HepG2 (cell line): ENCODE measurements around the gene LRRC8E. TPM values are rescaled to one million over a fixed set of nuclear protein-coding genes. Genes with fewer than 3 reads are reported as not detected.
A peak's percentile ranks its signal among the peaks of the same experiment; 100 is the strongest.

ENCODE experiments used
- ARID4A ChIP-seq: sonication (generic); formaldehyde crosslinking; IDR thresholded peaks from 2 replicates; pipeline ENCODE4 v1.5.0; 2020; ENCODE audit warnings: mild to moderate bottlenecking, missing genetic modification reagents, borderline replicate concordance
- ATF7 ChIP-seq, 2 experiments: fragments of 450-650 bp in 1 of 2; sonication (generic) in 1 of 2; formaldehyde crosslinking in 1 of 2; IDR thresholded peaks; 2 replicates each; pipeline versions ENCODE4 v1.4.0 to v1.6.1; 2016 to 2020; ENCODE audit warnings: antibody characterized with exemption in 1 of 2, mild to moderate bottlenecking in 1 of 2, missing genetic modification reagents in 1 of 2
- CCDC6 ChIP-seq: sonication (generic); formaldehyde crosslinking; IDR thresholded peaks from 2 replicates; pipeline ENCODE4 v1.8.1; 2022; ENCODE audit warnings: mild to moderate bottlenecking, missing genetic modification reagents, moderate library complexity
- CEBPZ ChIP-seq: IDR thresholded peaks from 2 replicates; pipeline ENCODE4 v1.6.1; 2012; ENCODE audit warnings: low read length, improper control_type of control experiment
- EEA1 ChIP-seq: sonication (generic); formaldehyde crosslinking; IDR thresholded peaks from 2 replicates; pipeline ENCODE4 v1.5.1; 2020; ENCODE audit warnings: mild to moderate bottlenecking, missing genetic modification reagents, borderline replicate concordance
- FOXJ3 ChIP-seq: sonication (generic); formaldehyde crosslinking; IDR thresholded peaks from 2 replicates; pipeline ENCODE4 v1.4.0; 2020; ENCODE audit warnings: missing genetic modification reagents, mild to moderate bottlenecking, borderline replicate concordance
- GABPA ChIP-seq, 2 experiments: IDR thresholded peaks; 2 replicates each; pipeline ENCODE4 v1.6.1; 2011 to 2016; ENCODE audit warnings: low read depth in 2 of 2, low read length in 1 of 2, missing biosample characterization in 1 of 2, missing genetic modification characterization in 1 of 2
- HOMEZ ChIP-seq: IDR thresholded peaks from 2 replicates; pipeline ENCODE4 v1.6.1; 2016; ENCODE audit warnings: low read depth
- MTERF4 ChIP-seq: sonication (generic); formaldehyde crosslinking; IDR thresholded peaks from 2 replicates; pipeline ENCODE4 v1.8.0; 2023; ENCODE audit warnings: mild to moderate bottlenecking, missing genetic modification reagents
- MYPOP ChIP-seq: sonication (generic); formaldehyde crosslinking; IDR thresholded peaks from 2 replicates; pipeline ENCODE4 v1.8.1; 2023; ENCODE audit warnings: mild to moderate bottlenecking, moderate library complexity, missing genetic modification reagents
- UBTF ChIP-seq: sonication (generic); formaldehyde crosslinking; IDR thresholded peaks from 2 replicates; pipeline ENCODE4 v1.4.0; 2020; ENCODE audit warnings: mild to moderate bottlenecking, missing genetic modification reagents
- ZFY ChIP-seq: sonication (generic); formaldehyde crosslinking; IDR thresholded peaks from 2 replicates; pipeline ENCODE4 v1.4.0; 2020; ENCODE audit warnings: missing genetic modification reagents
- polyA plus RNA-seq, 8 experiments: library from polyadenylated mRNA; depleted of rRNA in 3 of 8; stranded (reverse) in 7 of 8; unstranded in 1 of 8; fragments of >200 nt; fragmentation: Illumina TruSeq in 4 of 8; extraction: Trizol in 4 of 8; gene quantifications; 2 replicates each; pipeline versions ENCODE4 v1.2.1 to v1.2.3, GENCODE V29; 2011 to 2016; ENCODE audit warnings: low read depth in 4 of 8, missing spikeins in 1 of 8, mixed read lengths in 1 of 8; ENCODE audit not compliant: insufficient read depth in 1 of 8
- total RNA-seq, 5 experiments: library from RNA; depleted of rRNA; stranded (reverse); fragments of >200 nt; fragmentation: Illumina TruSeq; extraction: Trizol; gene quantifications; 2 replicates each; pipeline ENCODE4 v1.2.3, GENCODE V29; 2016; ENCODE audit warnings: low read depth in 1 of 5

LRRC8E gene
- total and polyA plus RNA-seq, 2 of the 13 experiments (the other 11 are each of a cell fraction or from before 2014, with no cell fraction given) = 8.0 to 10.3 TPM

- TF ChIP-seq CEBPZ (no peak), MTERF4 (CRISPR knock-in tag) (peak; percentile 48; the same call in 1 of the 2 replicates), HOMEZ (CRISPR knock-in tag) (no peak), FOXJ3 (CRISPR knock-in tag) (no peak), EEA1 (peak; percentile 63; the same call in 1 of the 2 replicates), CCDC6 (CRISPR knock-in tag) (0 out of 2 replicates have a peak, but pooled peaks have one; percentile 38), UBTF (CRISPR knock-in tag) (peak; percentile 76), MYPOP (CRISPR knock-in tag) (peak; percentile 66; the same call in 1 of the 2 replicates), GABPA (IDR thresholded peaks at IDR 0.05; ENCODE audit: low read depth, low read length) (peak; percentile 34; the same call in 1 of the 2 replicates), GABPA (CRISPR knock-in tag; IDR thresholded peaks at IDR 0.05; ENCODE audit: low read depth) (no peak), ATF7 (IDR thresholded peaks at IDR 0.05) (no peak), ATF7 (CRISPR knock-in tag; IDR thresholded peaks at IDR 0.05) (no peak), ZFY (CRISPR knock-in tag) (peak; percentile 71), ARID4A (CRISPR knock-in tag) (peak; percentile 43; the same call in 1 of the 2 replicates)
These were observed 28.0 kb downstream of the LRRC8E start (continued) for GRCh38 chr19:7916103-7916954.
